HG02571 (cell line): ENCODE results near the gene SATB2.

Experiments used
- ATAC-seq: cut with Tn5 transposase; IDR thresholded peaks from one replicate; pipeline ENCODE4 v1.9.1; 2021; ENCODE audit warnings: mild to moderate bottlenecking, moderate library complexity; ENCODE audit not compliant: unreplicated experiment

Gene SATB2

GRCh38 chr2:199409759-199410529, 47.8 kb downstream of the SATB2 start:
- no peak for ATAC-seq

- ATAC-seq, result no peak
Measured at GRCh38 chr2:199407421-199407820, 50.3 kb downstream of the SATB2 start.

- ATAC-seq, result no peak
Measured at GRCh38 chr2:199405241-199405640, 52.5 kb downstream of the SATB2 start.

GRCh38 chr2:199404841-199405240, 52.9 kb downstream of the SATB2 start:
- ATAC-seq, result no peak

GRCh38 chr2:199395311-199395710, 62.4 kb downstream of the SATB2 start:
- ATAC-seq, result no peak

GRCh38 chr2:199392363-199392762, 65.4 kb downstream of the SATB2 start:
- no peak for ATAC-seq

GRCh38 chr2:199388728-199389268, 68.9 kb downstream of the SATB2 start:
- ATAC-seq, result no peak

- no peak for ATAC-seq
Measured at GRCh38 chr2:199384043-199384442, 73.7 kb downstream of the SATB2 start.

- no peak for ATAC-seq
Measured at GRCh38 chr2:199383021-199383420, 74.7 kb downstream of the SATB2 start.

GRCh38 chr2:199382091-199382490, 75.6 kb downstream of the SATB2 start:
- ATAC-seq, result no peak

GRCh38 chr2:199381531-199381930, 76.2 kb downstream of the SATB2 start:
- no peak for ATAC-seq

GRCh38 chr2:199378948-199379650, 78.6 kb downstream of the SATB2 start:
- ATAC-seq, result no peak

GRCh38 chr2:199370150-199370780, 87.5 kb downstream of the SATB2 start:
- no peak for ATAC-seq

GRCh38 chr2:199366406-199366805, 91.3 kb downstream of the SATB2 start:
- no peak for ATAC-seq

- ATAC-seq, result no peak
Measured at GRCh38 chr2:199364153-199364552, 93.6 kb downstream of the SATB2 start.

GRCh38 chr2:199356412-199356811, 101.3 kb downstream of the SATB2 start:
- ATAC-seq, result no peak

- ATAC-seq, result no peak
Measured at GRCh38 chr2:199348871-199349270, 108.9 kb downstream of the SATB2 start.

GRCh38 chr2:199344012-199344411, 113.7 kb downstream of the SATB2 start:
- ATAC-seq, result no peak

GRCh38 chr2:199342334-199342733, 115.4 kb downstream of the SATB2 start:
- no peak for ATAC-seq

- no peak for ATAC-seq
Measured at GRCh38 chr2:199341123-199341522, 116.6 kb downstream of the SATB2 start.

GRCh38 chr2:199339891-199340605, 117.7 kb downstream of the SATB2 start:
- no peak for ATAC-seq
